K562 (cell line): ENCODE results near the gene HRH1. TPM values are rescaled to one million over a fixed set of nuclear protein-coding genes. Genes with fewer than 3 reads are reported as not detected.

Experiments
- ATAC-seq: fragments of 200-7000 bp; cut with Tn5 transposase; 3 replicates; pipeline ENCODE4 v1.9.1; 2020; ENCODE audit warnings: moderate library complexity
- BruUV-seq: library from RNA; stranded (reverse); fragments of 400-500 nt; replicated peaks from 2 replicates; lab custom pipeline; 2021; lab: Mats Ljungman, UMichigan
- CTCF ChIA-PET: fragments of 300-600 bp; formaldehyde crosslinking; extraction: SDS; loops from one replicate; lab custom pipeline; 2021; ENCODE audit warnings: low intra/inter-chr PET ratio; lab: Yijun Ruan, JAX
- POLR2A ChIA-PET: fragments of 300-600, 350-650 bp; sonication (Branson Sonifier 250); formaldehyde crosslinking; extraction: SDS; loops from one replicate; lab custom pipeline; 2021; ENCODE audit warnings: antibody characterized with exemption, inconsistent platforms; lab: Yijun Ruan, JAX
- DNase-seq, 4 experiments: peaks; one replicate each; pipeline versions ENCODE4 v3.0.0 to v3.0.0-alpha.2; 2011 to 2018; ENCODE audit warnings: low spot score in 3 of 4, mixed read lengths in 3 of 4; ENCODE audit errors: extremely low read depth in 1 of 4
- FAIRE-seq: peaks from 2 replicates; lab custom pipeline; 2011; peaks lifted over from hg19 to GRCh38; lab: Jason Lieb, UNC
- H2AFZ ChIP-seq: 2 replicates; pipeline ENCODE4 v1.6.0; 2011; ENCODE audit warnings: low read depth, low read length, control low read depth, inconsistent platforms
- H3K27ac ChIP-seq: fragments of 200-600 bp; 3 replicates; pipeline ENCODE4 v1.8.0; 2011; ENCODE audit warnings: low read depth, mild to moderate bottlenecking, control low read depth, inconsistent platforms, low read length, moderate library complexity, mixed read lengths; ENCODE audit errors: extremely low read depth
- H3K27me3 ChIP-seq, 2 experiments: fragments of 300-600 bp in 1 of 2; 2 replicates in 1 of 2; 3 replicates in 1 of 2; pipeline versions ENCODE4 v1.6.0 to v1.8.0; 2011; ENCODE audit warnings: inconsistent platforms in 2 of 2, low read length in 2 of 2, mild to moderate bottlenecking in 1 of 2, mixed read lengths in 1 of 2, moderate library complexity in 1 of 2; ENCODE audit not compliant: control insufficient read depth in 2 of 2, insufficient read depth in 2 of 2
- H3K36me3 ChIP-seq: fragments of 300-600 bp; 3 replicates; pipeline ENCODE4 v1.8.0; 2011; ENCODE audit warnings: mild to moderate bottlenecking, low read length, inconsistent platforms; ENCODE audit not compliant: control insufficient read depth, insufficient read depth
- H3K4me1 ChIP-seq, 2 experiments: fragments of 200-600 bp in 1 of 2; replicated peaks in 1 of 2; 2 replicates in 1 of 2; 3 replicates in 1 of 2; pipeline versions ENCODE4 v1.5.1 to v1.8.0; 2011; ENCODE audit warnings: inconsistent platforms in 2 of 2, low read length in 2 of 2, mild to moderate bottlenecking in 1 of 2, mixed read lengths in 1 of 2, moderate library complexity in 1 of 2; ENCODE audit not compliant: control insufficient read depth in 2 of 2, insufficient read depth in 2 of 2
- H3K4me2 ChIP-seq: 2 replicates; pipeline ENCODE4 v1.6.1; 2011; ENCODE audit warnings: low read length, control low read depth, inconsistent platforms, mixed read lengths; ENCODE audit not compliant: insufficient read depth
- H3K4me3 ChIP-seq: fragments of 200-600 bp; sonication (generic), shearing (Covaris generic); 2 replicates; pipeline ENCODE4 v1.5.1; 2016; ENCODE audit warnings: control low read depth, inconsistent platforms
- H3K79me2 ChIP-seq: fragments of 200-600 bp; 3 replicates; pipeline ENCODE4 v1.8.0; 2011; ENCODE audit warnings: low read length, inconsistent platforms; ENCODE audit not compliant: control insufficient read depth, insufficient read depth
- H3K9ac ChIP-seq, 2 experiments: 2 replicates each; pipeline versions ENCODE4 v1.6.0 to v1.6.1; 2011; ENCODE audit warnings: low read depth in 2 of 2, low read length in 2 of 2, control low read depth in 1 of 2, inconsistent platforms in 1 of 2, mild to moderate bottlenecking in 1 of 2, mixed read lengths in 1 of 2; ENCODE audit not compliant: insufficient read depth in 1 of 2
- H3K9me1 ChIP-seq: one replicate; pipeline ENCODE4 v1.6.0; 2011; ENCODE audit warnings: inconsistent platforms, mild to moderate bottlenecking, low read length, moderate library complexity; ENCODE audit not compliant: control insufficient read depth, insufficient read depth
- H3K9me3 ChIP-seq: replicated peaks from 2 replicates; pipeline ENCODE4 v1.5.1; 2011; ENCODE audit warnings: low read depth, low read length, inconsistent platforms; ENCODE audit not compliant: control insufficient read depth, insufficient read depth
- H4K20me1 ChIP-seq: replicated peaks from 2 replicates; pipeline ENCODE4 v1.6.1; 2011; ENCODE audit warnings: low read length, inconsistent platforms, mixed read lengths; ENCODE audit not compliant: control insufficient read depth, insufficient read depth
- ARID1B ChIP-seq: fragments of 450-650 bp; IDR thresholded peaks from 2 replicates; pipeline ENCODE4 v1.6.1; 2016; ENCODE audit warnings: antibody characterized with exemption, mild to moderate bottlenecking, inconsistent platforms
- CBX8 ChIP-seq: fragments of 200-600 bp; sonication (generic); IDR thresholded peaks from 2 replicates; pipeline ENCODE4 v1.6.1; 2012; ENCODE audit warnings: borderline replicate concordance, mixed run types, low read depth, mild to moderate bottlenecking, moderate library complexity, mixed read lengths, low read length, control low read depth, inconsistent platforms; ENCODE audit not compliant: poor library complexity, severe bottlenecking; ENCODE audit errors: extremely low read depth
- FIP1L1 ChIP-seq: fragments of 200-400 bp; formaldehyde crosslinking; IDR thresholded peaks from 2 replicates; pipeline ENCODE4 v1.6.1; 2018; ENCODE audit warnings: mild to moderate bottlenecking, low read depth, low read length; ENCODE audit not compliant: poor library complexity, severe bottlenecking
- FOXJ2 ChIP-seq: fragments of 200-800 bp; sonication (Bioruptor generic); IDR thresholded peaks from 2 replicates; pipeline ENCODE4 v1.6.1; 2016; ENCODE audit warnings: missing genetic modification characterization, missing compliant biosample characterization
- KHSRP ChIP-seq: fragments of 450-650 bp; IDR thresholded peaks from 2 replicates; pipeline ENCODE4 v1.6.1; 2017
- MTA3 ChIP-seq: fragments of 450-650 bp; formaldehyde crosslinking; IDR thresholded peaks from 2 replicates; pipeline ENCODE4 v1.6.1; 2017; ENCODE audit warnings: mild to moderate bottlenecking, borderline replicate concordance
- NCOA4 ChIP-seq: fragments of 450-650 bp; IDR thresholded peaks from 2 replicates; pipeline ENCODE4 v1.6.1; 2018; ENCODE audit warnings: mild to moderate bottlenecking; ENCODE audit not compliant: partially characterized antibody
- NR2F6 ChIP-seq: fragments of 450-650 bp; formaldehyde crosslinking; IDR thresholded peaks from 2 replicates; pipeline ENCODE4 v1.4.0; 2020; ENCODE audit warnings: mild to moderate bottlenecking
- RBBP5 ChIP-seq: fragments of 200-600 bp; sonication (generic); IDR thresholded peaks from 2 replicates; pipeline ENCODE4 v1.6.1; 2012; ENCODE audit warnings: borderline replicate concordance, mild to moderate bottlenecking, low read length, control low read depth, inconsistent platforms; ENCODE audit not compliant: insufficient read depth, poor library complexity, severe bottlenecking
- TAF9B ChIP-seq: fragments of 450-650 bp; IDR thresholded peaks from 2 replicates; pipeline ENCODE4 v1.6.1; 2018; ENCODE audit warnings: mild to moderate bottlenecking; ENCODE audit not compliant: partially characterized antibody
- TBL1XR1 ChIP-seq, 2 experiments: IDR thresholded peaks; 2 replicates each; pipeline ENCODE4 v1.6.1; 2012; ENCODE audit warnings: improper control_type of control experiment in 2 of 2, low read length in 2 of 2, mild to moderate bottlenecking in 1 of 2
- XRCC4 ChIP-seq: IDR thresholded peaks from one replicate; pipeline ENCODE4 v1.6.1; 2011; ENCODE audit not compliant: insufficient read depth, insufficient read length; ENCODE audit errors: extremely low read depth
- ZNF584 ChIP-seq: fragments of 200-800 bp; sonication (Bioruptor generic); IDR thresholded peaks from 2 replicates; pipeline ENCODE4 v1.6.1; 2016; ENCODE audit warnings: low read depth, mild to moderate bottlenecking, missing genetic modification characterization, missing compliant biosample characterization
- WGBS: fragments of 100-300 bp; shearing (Covaris generic); methylation state at CpG from one replicate; pipeline ENCODE4 v1.1.6; 2016; ENCODE audit warnings: low coverage, mixed read lengths; ENCODE audit not compliant: insufficient coverage; ENCODE audit errors: missing lambda C conversion rate; 5-methylcytosine and 5-hydroxymethylcytosine counted together
- in situ Hi-C: fragments of 300-500 bp; cut with MboI; formaldehyde crosslinking; loops from 4 replicates; pipeline ENCODE4 v1.15.0; 2018; ENCODE audit warnings: inconsistent platforms, mixed read lengths
- intact Hi-C: fragments of 100-400 bp; cut with micrococcal nuclease; formaldehyde crosslinking; loops from 2 replicates; pipeline ENCODE4 v1.14.2; 2022
- polyA plus RNA-seq, 8 experiments: library from polyadenylated mRNA; depleted of rRNA in 4 of 8; stranded (reverse) in 5 of 8; unstranded in 3 of 8; fragments of >200 nt; fragmentation: Nextera tagmentation in 2 of 8; fragmentation: Illumina TruSeq in 1 of 8; extraction: Ambion mirVana in 2 of 8; extraction: Trizol in 1 of 8; gene quantifications; 2 replicates each; pipeline versions ENCODE4 v1.2.1 to v1.2.3, GENCODE V29; 2011 to 2014; ENCODE audit warnings: inconsistent platforms in 1 of 8, missing spikeins in 1 of 8
- total RNA-seq, 7 experiments: library from RNA; depleted of rRNA in 6 of 7; stranded (reverse); fragments of >200 nt in 6 of 7; fragmentation: Illumina TruSeq in 2 of 7; extraction: Trizol in 2 of 7; gene quantifications; 2 replicates each; pipeline versions ENCODE4 v1.2.1 to v1.2.3, GENCODE V29; 2011 to 2021; ENCODE audit warnings: low replicate concordance in 1 of 7
- TF ChIP-seq, protein P1 (sequence below): sonication (generic); formaldehyde crosslinking; IDR thresholded peaks from 2 replicates; pipeline ENCODE4 v1.8.1; 2023; ENCODE audit warnings: mild to moderate bottlenecking, missing genetic modification reagents
- TF ChIP-seq, protein P2 (sequence below): sonication (generic); formaldehyde crosslinking; IDR thresholded peaks from 2 replicates; pipeline ENCODE4 v1.8.0; 2022; ENCODE audit warnings: mild to moderate bottlenecking, missing genetic modification reagents
- TF ChIP-seq, protein P3 (sequence below): sonication (generic); formaldehyde crosslinking; IDR thresholded peaks from 2 replicates; pipeline ENCODE4 v1.9.0; 2022; ENCODE audit warnings: mild to moderate bottlenecking, missing genetic modification reagents

The HRH1 gene
- total and polyA plus RNA-seq, 9 of the 15 experiments (the other 6 are each of a cell fraction or from before 2014, with no cell fraction given), result 0.03 to 0.15 (median 0.06) TPM; not detected in 1

DNA sequence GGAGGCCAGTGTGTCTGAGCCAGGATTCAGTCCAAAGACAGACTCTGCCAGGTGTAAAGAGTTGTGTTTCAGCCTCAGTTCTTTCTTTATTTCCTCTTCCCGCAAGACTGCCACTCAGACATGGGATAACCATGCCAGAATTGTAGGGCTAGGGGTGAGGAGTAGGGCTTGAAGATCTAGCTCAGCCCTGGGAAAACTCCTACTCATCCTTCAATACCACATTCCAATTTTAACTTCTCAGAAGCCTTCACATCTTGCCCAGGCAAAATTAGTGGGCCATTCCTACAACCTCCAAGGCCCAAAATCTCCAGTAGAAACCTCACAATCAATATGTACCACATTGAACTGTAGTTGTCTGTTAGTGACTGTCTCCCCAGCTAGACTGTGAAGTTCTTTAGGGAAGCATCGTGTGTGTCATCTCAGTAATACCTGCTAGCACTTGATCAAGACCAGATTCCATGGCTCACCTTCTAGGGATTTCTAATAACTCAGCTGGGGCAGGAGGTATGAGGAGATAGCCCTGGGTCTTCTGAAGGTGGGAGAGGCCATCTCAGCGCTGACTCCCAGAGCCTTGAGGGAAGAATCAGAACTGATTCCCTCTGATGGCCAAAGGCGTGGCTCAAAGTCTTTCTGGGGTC lies 19.7 kb downstream of the HRH1 start:
- intact Hi-C loops (no loop called here), in situ Hi-C loops (no loop called here)
- Histone ChIP-seq H3K9ac (no peak overlapping the region), H3K27me3 (peaks cover 28 to 42% of the 10 kb centered on the region in 2 experiments), H3K9me1 (peaks cover 4% of the 10 kb centered on the region), H3K36me3 (no peaks in the 10 kb centered on the region), H3K4me1 (no peaks in the 10 kb centered on the region), H3K9me3 (no peaks in the 10 kb centered on the region), H3K4me2 (no peak overlapping the region), H4K20me1 (peaks cover 8% of the 10 kb centered on the region; the same call in 1 of the 2 replicates), H3K79me2 (no peaks in the 10 kb centered on the region), H3K4me3 (no peak overlapping the region), H3K27ac (no peak overlapping the region), H2AFZ (no peak overlapping the region)
- FAIRE-seq (no peak), DNase-seq (no peak), ATAC-seq (no peak)
- BruUV-seq, result no TSS peak
- POLR2A ChIA-PET, result no interaction called here
- 3% methylated on average over 4 of the region's 4 CpGs for WGBS
- TF ChIP-seq RBBP5 (no peak), ARID1B (no peak), TBL1XR1 (IDR thresholded peaks at IDR 0.05; ENCODE audit: low read length in 2 of 2) (no peak), NR2F6 (CRISPR knock-in tag) (no peak), FOXJ2 (tag) (no peak), ZNF584 (CRISPR knock-in tag) (no peak), KHSRP (no peak), TAF9B (no peak), CBX8 (no peak), XRCC4 (no peak), MTA3 (no peak), FIP1L1 (no peak), NCOA4 (no peak)
- TF ChIP-seq, protein P1, sequence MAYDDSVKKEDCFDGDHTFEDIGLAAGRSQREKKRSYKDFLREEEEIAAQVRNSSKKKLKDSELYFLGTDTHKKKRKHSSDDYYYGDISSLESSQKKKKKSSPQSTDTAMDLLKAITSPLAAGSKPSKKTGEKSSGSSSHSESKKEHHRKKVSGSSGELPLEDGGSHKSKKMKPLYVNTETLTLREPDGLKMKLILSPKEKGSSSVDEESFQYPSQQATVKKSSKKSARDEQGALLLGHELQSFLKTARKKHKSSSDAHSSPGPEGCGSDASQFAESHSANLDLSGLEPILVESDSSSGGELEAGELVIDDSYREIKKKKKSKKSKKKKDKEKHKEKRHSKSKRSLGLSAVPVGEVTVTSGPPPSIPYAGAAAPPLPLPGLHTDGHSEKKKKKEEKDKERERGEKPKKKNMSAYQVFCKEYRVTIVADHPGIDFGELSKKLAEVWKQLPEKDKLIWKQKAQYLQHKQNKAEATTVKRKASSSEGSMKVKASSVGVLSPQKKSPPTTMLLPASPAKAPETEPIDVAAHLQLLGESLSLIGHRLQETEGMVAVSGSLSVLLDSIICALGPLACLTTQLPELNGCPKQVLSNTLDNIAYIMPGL (CRISPR knock-in tag), result no peak
- TF ChIP-seq, protein P2, sequence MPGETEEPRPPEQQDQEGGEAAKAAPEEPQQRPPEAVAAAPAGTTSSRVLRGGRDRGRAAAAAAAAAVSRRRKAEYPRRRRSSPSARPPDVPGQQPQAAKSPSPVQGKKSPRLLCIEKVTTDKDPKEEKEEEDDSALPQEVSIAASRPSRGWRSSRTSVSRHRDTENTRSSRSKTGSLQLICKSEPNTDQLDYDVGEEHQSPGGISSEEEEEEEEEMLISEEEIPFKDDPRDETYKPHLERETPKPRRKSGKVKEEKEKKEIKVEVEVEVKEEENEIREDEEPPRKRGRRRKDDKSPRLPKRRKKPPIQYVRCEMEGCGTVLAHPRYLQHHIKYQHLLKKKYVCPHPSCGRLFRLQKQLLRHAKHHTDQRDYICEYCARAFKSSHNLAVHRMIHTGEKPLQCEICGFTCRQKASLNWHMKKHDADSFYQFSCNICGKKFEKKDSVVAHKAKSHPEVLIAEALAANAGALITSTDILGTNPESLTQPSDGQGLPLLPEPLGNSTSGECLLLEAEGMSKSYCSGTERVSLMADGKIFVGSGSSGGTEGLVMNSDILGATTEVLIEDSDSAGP, result no peak
- TF ChIP-seq, protein P3, sequence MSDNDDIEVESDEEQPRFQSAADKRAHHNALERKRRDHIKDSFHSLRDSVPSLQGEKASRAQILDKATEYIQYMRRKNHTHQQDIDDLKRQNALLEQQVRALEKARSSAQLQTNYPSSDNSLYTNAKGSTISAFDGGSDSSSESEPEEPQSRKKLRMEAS (CRISPR knock-in tag), result no peak
- CTCF ChIA-PET, result interaction anchor here (0.6 kb wide), 1 partner anchor 24 kb away, joined by 3 read pairs; no protein-coding TSS in a partner anchor
